H1 (cell line): ENCODE data around the gene IL4. TPM values are rescaled to one million over a fixed set of nuclear protein-coding genes. Genes with fewer than 3 reads are reported as not detected.
A peak's percentile ranks its signal among the peaks of the same experiment; 100 is the strongest.

Source experiments
- CTCF ChIA-PET: fragments of 300-600 bp; sonication (Branson Sonifier 250); formaldehyde crosslinking; loops from one replicate; lab custom pipeline; 2021; ENCODE audit not compliant: partially characterized antibody; lab: Charles Lee
- POLR2A ChIA-PET: fragments of 300-600 bp; sonication (Branson Sonifier 250); formaldehyde crosslinking; loops from one replicate; lab custom pipeline; 2021; ENCODE audit warnings: inconsistent platforms; ENCODE audit not compliant: partially characterized antibody; lab: Charles Lee
- DNase-seq, 2 experiments: peaks; one replicate each; pipeline versions ENCODE4 v3.0.0 to v3.0.0-alpha.2; 2010 to 2022; ENCODE audit warnings: low spot score in 2 of 2, low read depth in 1 of 2, mixed read lengths in 1 of 2
- FAIRE-seq: peaks from 2 replicates; lab custom pipeline; 2011; peaks lifted over from hg19 to GRCh38; lab: Jason Lieb, UNC
- H2AFZ ChIP-seq: 2 replicates; pipeline ENCODE4 v1.8.1; 2012; ENCODE audit warnings: low read length, inconsistent platforms
- H2AK5ac ChIP-seq: 2 replicates; pipeline ENCODE4 v1.6.1; 2013; ENCODE audit warnings: low read depth, low read length
- H2BK120ac ChIP-seq: replicated peaks from 2 replicates; pipeline ENCODE3; 2013; ENCODE audit warnings: low read depth, low read length, inconsistent platforms
- H2BK12ac ChIP-seq: 2 replicates; pipeline ENCODE4 v1.6.1; 2013; ENCODE audit warnings: low read depth, low read length
- H2BK15ac ChIP-seq: 2 replicates; pipeline ENCODE4 v1.6.1; 2013; ENCODE audit warnings: low read length
- H2BK20ac ChIP-seq: 2 replicates; pipeline ENCODE4 v1.6.1; 2013; ENCODE audit warnings: low read length
- H2BK5ac ChIP-seq: 2 replicates; pipeline ENCODE4 v1.6.1; 2013; ENCODE audit warnings: low read depth, low read length
- H3K14ac ChIP-seq: 2 replicates; pipeline ENCODE4 v1.6.1; 2013; ENCODE audit warnings: inconsistent platforms; ENCODE audit not compliant: insufficient read length
- H3K18ac ChIP-seq: 2 replicates; pipeline ENCODE4 v1.6.1; 2013; ENCODE audit warnings: low read length; ENCODE audit errors: extremely low read depth
- H3K23ac ChIP-seq: 2 replicates; pipeline ENCODE4 v1.6.1; 2013; ENCODE audit warnings: inconsistent platforms; ENCODE audit not compliant: insufficient read length
- H3K23me2 ChIP-seq: 2 replicates; pipeline ENCODE4 v1.6.1; 2013; ENCODE audit warnings: low read depth, low read length
- H3K27ac ChIP-seq: 2 replicates; pipeline ENCODE4 v1.6.1; 2011; ENCODE audit warnings: low read depth, low read length, inconsistent platforms
- H3K27me3 ChIP-seq, 4 experiments: replicated peaks in 1 of 4; 1 replicate in 1 of 4; 2 replicates in 3 of 4; pipeline versions ENCODE4 v1.6.1 to v1.8.1; 2011 to 2013; ENCODE audit warnings: low read length in 3 of 4, mild to moderate bottlenecking in 3 of 4, inconsistent platforms in 2 of 4, mixed read lengths in 2 of 4, moderate library complexity in 1 of 4; ENCODE audit not compliant: control insufficient read depth in 3 of 4, insufficient read depth in 3 of 4; ENCODE audit errors: extremely low read depth in 1 of 4
- H3K36me3 ChIP-seq, 4 experiments: 2 replicates each; pipeline versions ENCODE4 v1.6.1 to v1.8.1; 2011 to 2013; ENCODE audit warnings: mild to moderate bottlenecking in 4 of 4, low read length in 3 of 4, moderate library complexity in 2 of 4, control low read depth in 1 of 4, inconsistent platforms in 1 of 4; ENCODE audit not compliant: insufficient read depth in 4 of 4, control insufficient read depth in 2 of 4
- H3K4ac ChIP-seq: replicated peaks from 2 replicates; pipeline ENCODE3; 2013; ENCODE audit warnings: low read length, low read depth, mixed read lengths, inconsistent platforms; ENCODE audit not compliant: insufficient read length
- H3K4me1 ChIP-seq, 4 experiments: replicated peaks in 1 of 4; 1 replicate in 1 of 4; 2 replicates in 3 of 4; pipeline versions ENCODE4 v1.6.1 to v1.8.1; 2011 to 2013; ENCODE audit warnings: low read length in 3 of 4, inconsistent platforms in 2 of 4, mixed read lengths in 1 of 4; ENCODE audit not compliant: insufficient read depth in 4 of 4, control insufficient read depth in 3 of 4
- H3K4me2 ChIP-seq, 2 experiments: 2 replicates each; pipeline versions ENCODE4 v1.6.1 to v1.8.1; 2011 to 2013; ENCODE audit warnings: low read depth in 2 of 2, low read length in 2 of 2, control low read depth in 1 of 2, inconsistent platforms in 1 of 2, mild to moderate bottlenecking in 1 of 2; ENCODE audit not compliant: insufficient read depth in 1 of 2
- H3K4me3 ChIP-seq, 4 experiments: fragments of 200-600, 300-600 bp in 1 of 4; sonication (generic), shearing (Covaris generic), sonication (Bioruptor Twin) in 1 of 4; 2 replicates each; pipeline versions ENCODE4 v1.5.1 to v1.8.1; 2011 to 2016; ENCODE audit warnings: low read length in 4 of 4, low read depth in 3 of 4, control low read depth in 2 of 4, inconsistent platforms in 2 of 4, mild to moderate bottlenecking in 2 of 4, mixed read lengths in 1 of 4, moderate library complexity in 1 of 4; ENCODE audit not compliant: insufficient read depth in 2 of 4; ENCODE audit errors: extremely low read depth in 1 of 4
- H3K56ac ChIP-seq: replicated peaks from 2 replicates; pipeline ENCODE3; 2013; ENCODE audit warnings: low read depth, mild to moderate bottlenecking, mixed read lengths, low read length, inconsistent platforms; ENCODE audit not compliant: insufficient read length
- H3K79me1 ChIP-seq: 2 replicates; pipeline ENCODE4 v1.6.1; 2013; ENCODE audit warnings: low read depth, low read length, control low read depth
- H3K79me2 ChIP-seq, 2 experiments: 2 replicates each; pipeline versions ENCODE4 v1.6.1 to v1.8.1; 2012 to 2013; ENCODE audit warnings: low read length in 2 of 2, mild to moderate bottlenecking in 2 of 2, inconsistent platforms in 1 of 2; ENCODE audit not compliant: insufficient read depth in 2 of 2, control insufficient read depth in 1 of 2
- H3K9ac ChIP-seq, 4 experiments: replicated peaks in 1 of 4; 1 replicate in 1 of 4; 2 replicates in 3 of 4; pipeline versions ENCODE4 v1.6.1 to v1.8.1; 2011 to 2013; ENCODE audit warnings: low read depth in 3 of 4, low read length in 3 of 4, control low read depth in 2 of 4, mild to moderate bottlenecking in 2 of 4, moderate library complexity in 2 of 4, inconsistent platforms in 1 of 4; ENCODE audit errors: extremely low read depth in 1 of 4
- H3K9me3 ChIP-seq, 2 experiments: 2 replicates each; pipeline versions ENCODE4 v1.6.1 to v1.8.1; 2012 to 2013; ENCODE audit warnings: mild to moderate bottlenecking in 2 of 2, moderate library complexity in 2 of 2, control low read depth in 1 of 2, inconsistent platforms in 1 of 2, low read depth in 1 of 2, low read length in 1 of 2, mixed read lengths in 1 of 2; ENCODE audit not compliant: insufficient read depth in 2 of 2
- H4K20me1 ChIP-seq, 2 experiments: replicated peaks in 1 of 2; 2 replicates each; pipeline versions ENCODE3 to v1.8.1; 2011 to 2013; ENCODE audit warnings: inconsistent platforms in 2 of 2, low read length in 2 of 2, mild to moderate bottlenecking in 1 of 2; ENCODE audit not compliant: insufficient read depth in 2 of 2, control insufficient read depth in 1 of 2
- H4K5ac ChIP-seq: 2 replicates; pipeline ENCODE4 v1.6.1; 2013; ENCODE audit warnings: low read length, low read depth, mixed read lengths, inconsistent platforms; ENCODE audit not compliant: insufficient read length
- H4K8ac ChIP-seq: 2 replicates; pipeline ENCODE4 v1.8.0; 2013; ENCODE audit warnings: mild to moderate bottlenecking, moderate library complexity, low read length, inconsistent platforms; ENCODE audit not compliant: insufficient read depth; ENCODE audit errors: extremely low read depth
- H4K91ac ChIP-seq: replicated peaks from 2 replicates; pipeline ENCODE3; 2013; ENCODE audit warnings: low read length, mixed read lengths, inconsistent platforms; ENCODE audit not compliant: insufficient read length
- ASH2L ChIP-seq: fragments of 200-600, 300-600 bp; sonication (generic); IDR thresholded peaks from one replicate; pipeline ENCODE4 v1.7.1; 2017; ENCODE audit warnings: low read length
- BCL11A ChIP-seq, 2 experiments: IDR thresholded peaks; one replicate each; pipeline ENCODE4 v1.6.1; 2011; ENCODE audit warnings: low read depth in 2 of 2, low read length in 2 of 2, mild to moderate bottlenecking in 2 of 2
- BRCA1 ChIP-seq: IDR thresholded peaks from 2 replicates; pipeline ENCODE4 v1.6.1; 2012; ENCODE audit warnings: low read depth, low read length, improper control_type of control experiment
- E2F6 ChIP-seq: IDR thresholded peaks from 2 replicates; pipeline ENCODE4 v1.6.1; 2012; ENCODE audit warnings: inconsistent platforms
- EGR1 ChIP-seq: IDR thresholded peaks from 2 replicates; pipeline ENCODE4 v1.6.1; 2011; ENCODE audit warnings: low read depth, low read length, borderline replicate concordance
- KDM1A ChIP-seq: fragments of 200-600, 300-600 bp; sonication (generic); IDR thresholded peaks from 2 replicates; pipeline ENCODE4 v1.7.1; 2016; ENCODE audit warnings: mild to moderate bottlenecking, low read length, borderline replicate concordance
- KDM4A ChIP-seq: IDR thresholded peaks from one replicate; pipeline ENCODE4 v1.7.1; 2012; ENCODE audit warnings: low read depth, mild to moderate bottlenecking, moderate library complexity, low read length, inconsistent platforms; ENCODE audit not compliant: severe bottlenecking
- RBBP5 ChIP-seq: IDR thresholded peaks from 2 replicates; pipeline ENCODE4 v1.7.1; 2012; ENCODE audit warnings: low read depth, mild to moderate bottlenecking, inconsistent platforms, low read length, moderate library complexity, borderline replicate concordance
- SIX5 ChIP-seq: IDR thresholded peaks from 2 replicates; pipeline ENCODE4 v1.6.1; 2011; ENCODE audit warnings: mild to moderate bottlenecking, low read depth, low read length
- SUZ12 ChIP-seq: fragments of 200-600 bp; sonication (generic); IDR thresholded peaks from 2 replicates; pipeline ENCODE4 v1.6.1; 2012; ENCODE audit warnings: mild to moderate bottlenecking, inconsistent platforms, low read length, moderate library complexity, mixed read lengths
- WGBS, 2 experiments: shearing (Covaris generic) in 1 of 2; methylation state at CpG; one replicate each; pipeline versions ENCODE4 v1.1.6 to v1.1.7; 2013 to 2015; ENCODE audit warnings: low lambda C conversion rate in 2 of 2, mixed read lengths in 2 of 2, inconsistent platforms in 1 of 2, low coverage in 1 of 2, missing lambda C conversion rate in 1 of 2; ENCODE audit not compliant: insufficient replicate concordance in 2 of 2, insufficient coverage in 1 of 2, insufficient read length in 1 of 2; ENCODE audit errors: extremely low coverage in 1 of 2, missing lambda C conversion rate in 1 of 2; 5-methylcytosine and 5-hydroxymethylcytosine counted together
- polyA plus RNA-seq, 7 experiments: library from polyadenylated mRNA; depleted of rRNA in 3 of 7; stranded (reverse) in 5 of 7; unstranded in 2 of 7; fragments of >200 nt in 5 of 7; fragments of 200-250 nt in 2 of 7; gene quantifications; 1 replicate in 5 of 7; 2 replicates in 1 of 7; 4 replicates in 1 of 7; pipeline versions ENCODE4 v1.2.1 to v1.2.3, GENCODE V29; 2011 to 2013; ENCODE audit warnings: missing spikeins in 2 of 7, mixed read lengths in 2 of 7
- total RNA-seq: library from RNA; stranded (reverse); fragmentation: NEBNext Ultra II Directional; extraction: Animal tissue kit (Norgen Biotek cat#: 25700); gene quantifications from 2 replicates; pipeline ENCODE4 v1.2.1, GENCODE V29; 2021

Gene IL4
- total and polyA plus RNA-seq, 2 of the 8 experiments (the other 6 are each of a cell fraction or from before 2014, with no cell fraction given): not detected

- Histone ChIP-seq H3K23ac (no peak overlapping the region), H3K4ac (no peak overlapping the region), H2AK5ac (no peak overlapping the region), H3K23me2 (peaks cover 2% of the 10 kb centered on the region; the same call in 1 of the 2 replicates), H3K27me3 (peaks cover 10 to 40% (median 31%) of the 10 kb centered on the region in 4 experiments), H4K8ac (peak overlapping the region; percentile 76), H2BK12ac (no peak overlapping the region), H2BK5ac (no peak overlapping the region), H3K56ac (no peak overlapping the region), H3K79me2 (no peaks in the 10 kb centered on the region), H3K14ac (no peak overlapping the region), H3K27ac (no peak overlapping the region), H3K9ac (no peak overlapping the region), H3K36me3 (no peaks in the 10 kb centered on the region), H4K20me1 (peaks cover 0 to 1% of the 10 kb centered on the region in 2 experiments), H2BK15ac (no peak overlapping the region), H3K18ac (peak overlapping the region; percentile 60; the same call in 1 of the 2 replicates), H2BK120ac (no peak overlapping the region), H4K5ac (no peak overlapping the region), H3K9me3 (no peaks in the 10 kb centered on the region; a peak in 1 of 4 replicates), H3K4me3 (peak overlapping the region; percentile 11 to 57 (median 22); a peak in 7 of 8 replicates), H3K79me1 (no peaks in the 10 kb centered on the region), H2AFZ (peak overlapping the region; percentile 19; the same call in 1 of the 2 replicates), H2BK20ac (no peak overlapping the region), H3K4me1 (peaks cover 0 to 8% (median under 1%) of the 10 kb centered on the region in 4 experiments; a peak in 4 of 7 replicates), H4K91ac (no peak overlapping the region), H3K4me2 (peak overlapping the region; percentile 59 to 67)
- 10% methylated on average over 58 of the region's 92 CpGs; no CpG with 5 or more reads in 1 of the 2 experiments for WGBS, 2 experiments
- peak in 1 of 2 experiments; percentile 72 for DNase-seq
- no peak for FAIRE-seq
- CTCF ChIA-PET: no interaction called here
- POLR2A ChIA-PET: no interaction called here
- TF ChIP-seq EGR1 (0 out of 2 replicates have a peak, but pooled peaks have one; percentile 28), BCL11A (IDR thresholded peaks at IDR 0.05; ENCODE audit: low read depth in 2 of 2, low read length in 2 of 2) (no peak), KDM4A (peak; percentile 98), RBBP5 (peak; percentile 65; the same call in 1 of the 2 replicates), E2F6 (peak; percentile 95), SIX5 (no peak), BRCA1 (no peak), KDM1A (no peak), SUZ12 (peak; percentile 75; the same call in 1 of the 2 replicates), ASH2L (peak; percentile 37)
These were observed 17.7 kb upstream of the IL4 start for GRCh38 chr5:132655821-132656773.
